ENCODE measurements around the gene DNASE1L2. TPM values are rescaled to one million over a fixed set of nuclear protein-coding genes. Genes with fewer than 3 reads are reported as not detected.
A peak's percentile ranks its signal among the peaks of the same experiment; 100 is the strongest.

Gene DNASE1L2
- polyA plus RNA-seq, 1 donor, result 0.91 TPM

DNA sequence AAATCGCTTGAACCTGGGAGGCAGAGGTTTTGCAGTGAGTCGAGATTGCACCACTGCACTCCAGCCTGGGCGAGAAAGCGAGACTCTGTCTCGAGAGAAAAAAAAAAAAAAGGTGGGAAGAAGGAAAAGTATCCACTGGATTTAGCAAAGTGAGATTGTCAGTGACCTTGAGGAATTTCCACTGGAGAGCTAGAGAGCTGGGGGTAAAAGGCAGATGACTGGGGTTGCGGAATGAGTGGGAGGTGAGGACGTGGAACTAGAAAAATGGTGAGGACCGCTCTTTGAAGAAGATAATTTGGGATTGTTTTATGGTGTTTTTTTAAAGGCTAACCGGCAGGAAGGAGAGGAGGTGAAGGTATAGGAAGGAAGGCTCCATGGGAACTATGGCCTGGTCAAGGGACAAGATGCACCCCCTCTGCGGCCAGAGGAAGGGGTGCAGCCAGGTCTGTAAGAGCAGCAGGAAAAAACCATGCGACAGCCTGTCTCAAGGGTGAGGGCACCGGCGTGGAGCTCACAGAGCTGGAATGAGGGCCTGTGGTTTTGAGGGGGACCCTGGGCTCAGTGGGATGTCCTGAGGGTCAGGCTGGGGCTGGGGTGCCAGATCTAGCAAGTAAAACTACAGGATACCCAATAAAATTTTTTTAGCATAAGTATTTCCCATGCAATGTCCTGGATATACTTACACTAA lies 31.7 kb upstream of the DNASE1L2 start:
- Histone ChIP-seq H3K36me3 (ENCODE audit: control insufficient read depth, insufficient read depth, low read length) (peaks cover 29% of the 10 kb centered on the region), H3K4me3 (ENCODE audit: low read length) (peak overlapping the region; percentile 93), H3K9me3 (ENCODE audit: control insufficient read depth, low read depth, low read length) (peaks cover 5% of the 10 kb centered on the region), H3K4me1 (ENCODE audit: control insufficient read depth, insufficient read depth, low read length) (peaks cover 11% of the 10 kb centered on the region), H3K27ac (ENCODE audit: low read length) (no peak overlapping the region), H3K27me3 (ENCODE audit: control insufficient read depth, insufficient read depth, low read length) (peaks cover 12% of the 10 kb centered on the region)
- no peak for DNase-seq
- 76% methylated on average over 3 of the region's 13 CpGs for WGBS (ENCODE audit: insufficient coverage, low lambda C conversion rate)

DNA sequence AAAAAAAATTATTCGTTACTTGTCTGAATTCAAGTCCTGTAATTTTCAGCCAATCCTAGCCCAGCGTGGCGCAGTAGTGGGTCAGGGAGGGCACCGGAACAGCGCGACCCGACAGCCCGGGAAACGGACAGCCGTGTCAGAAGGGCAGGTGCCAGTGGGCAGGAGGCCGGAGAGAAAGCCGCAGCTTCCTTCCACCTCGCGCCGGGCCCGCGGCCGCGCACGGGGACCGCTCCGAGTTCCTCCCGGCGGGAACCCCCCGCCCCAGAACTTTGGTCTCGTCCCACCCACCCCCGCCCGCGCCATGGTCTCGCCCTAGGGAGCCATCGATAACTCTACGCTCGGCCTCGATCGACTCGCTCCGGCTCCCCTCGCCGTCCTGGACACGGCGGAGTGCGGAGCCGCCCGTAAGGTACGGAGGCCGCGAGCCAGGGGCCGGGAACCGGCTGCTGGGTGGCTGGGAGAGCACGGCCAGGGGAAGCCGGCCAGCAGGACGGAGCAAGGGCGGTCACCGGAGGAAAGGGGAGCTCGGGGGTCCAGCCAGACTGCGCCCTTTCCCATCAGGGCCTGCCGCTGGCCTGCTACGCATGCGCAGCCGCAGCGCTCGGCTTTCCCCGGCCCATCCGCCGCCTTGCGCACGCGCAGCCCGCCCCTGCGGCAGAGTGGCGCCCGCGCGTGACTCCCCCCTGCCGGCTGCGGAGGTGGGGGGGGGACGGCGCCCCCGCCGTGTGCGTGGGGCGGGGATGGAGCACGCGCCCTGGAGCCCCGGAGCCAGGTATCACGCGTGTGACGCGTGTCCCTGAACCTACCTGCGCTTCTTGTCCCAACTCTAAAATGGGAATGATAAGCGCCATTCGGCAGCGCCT lies 30.9 kb upstream of the DNASE1L2 start, which contains the start of gene MLST8:
TSS of gene MLST8 (plus strand) at position 351 of the 863 bp plus-strand sequence. CDS start 632 bp downstream, outside the sequence.
- Histone ChIP-seq H3K4me1 (ENCODE audit: control insufficient read depth, insufficient read depth, low read length) (peaks cover 11% of the 10 kb centered on the region), H3K27ac (ENCODE audit: low read length) (peak within 1 kb of the TSS; percentile 93), H3K27me3 (ENCODE audit: control insufficient read depth, insufficient read depth, low read length) (peaks cover 5% of the 10 kb centered on the region), H3K36me3 (ENCODE audit: control insufficient read depth, insufficient read depth, low read length) (peaks cover 32% of the 10 kb centered on the region), H3K4me3 (ENCODE audit: low read length) (peak within 1 kb of the TSS; percentile 93), H3K9me3 (ENCODE audit: control insufficient read depth, low read depth, low read length) (peaks cover 5% of the 10 kb centered on the region)
- peak; percentile 78 to 93 for DNase-seq
- no CpG with 5 or more reads among the region's 93 CpGs for WGBS (ENCODE audit: insufficient coverage, low lambda C conversion rate)

GRCh38 chr16:2205967-2206313 lies 30.3 kb upstream of the DNASE1L2 start:
- peaks cover 34% of the 10 kb centered on the region for H3K36me3 ChIP-seq (ENCODE audit: control insufficient read depth, insufficient read depth, low read length)
- H3K9me3 ChIP-seq (ENCODE audit: control insufficient read depth, low read depth, low read length), result peaks cover 5% of the 10 kb centered on the region
- peaks cover 11% of the 10 kb centered on the region for H3K4me1 ChIP-seq (ENCODE audit: control insufficient read depth, insufficient read depth, low read length)
- DNase-seq, result no peak
- WGBS (ENCODE audit: insufficient coverage, low lambda C conversion rate), result no CpG with 5 or more reads among the region's 16 CpGs
- peak overlapping the region; percentile 93 for H3K4me3 ChIP-seq (ENCODE audit: low read length)
- no peaks in the 10 kb centered on the region for H3K27me3 ChIP-seq (ENCODE audit: control insufficient read depth, insufficient read depth, low read length)
- H3K27ac ChIP-seq (ENCODE audit: low read length), result peak overlapping the region; percentile 93

- Histone ChIP-seq H3K4me3 (ENCODE audit: low read length) (peak overlapping the region; percentile 93), H3K27ac (ENCODE audit: low read length) (no peak overlapping the region), H3K4me1 (ENCODE audit: control insufficient read depth, insufficient read depth, low read length) (peaks cover 11% of the 10 kb centered on the region), H3K27me3 (ENCODE audit: control insufficient read depth, insufficient read depth, low read length) (no peaks in the 10 kb centered on the region), H3K9me3 (ENCODE audit: control insufficient read depth, low read depth, low read length) (peaks cover 5% of the 10 kb centered on the region), H3K36me3 (ENCODE audit: control insufficient read depth, insufficient read depth, low read length) (peaks cover 36% of the 10 kb centered on the region)
- DNase-seq, result no peak
- WGBS (ENCODE audit: insufficient coverage, low lambda C conversion rate), result 52% methylated on average over 2 of the region's 18 CpGs
Observed at GRCh38 chr16:2206420-2206779, 29.8 kb upstream of the DNASE1L2 start.

- no peak for DNase-seq
- H3K4me3 ChIP-seq (ENCODE audit: low read length), result no peak overlapping the region
- peaks cover 36% of the 10 kb centered on the region for H3K36me3 ChIP-seq (ENCODE audit: control insufficient read depth, insufficient read depth, low read length)
- peaks cover 5% of the 10 kb centered on the region for H3K9me3 ChIP-seq (ENCODE audit: control insufficient read depth, low read depth, low read length)
- no CpG with 5 or more reads among the region's 23 CpGs for WGBS (ENCODE audit: insufficient coverage, low lambda C conversion rate)
- H3K27me3 ChIP-seq (ENCODE audit: control insufficient read depth, insufficient read depth, low read length), result no peaks in the 10 kb centered on the region
- H3K27ac ChIP-seq (ENCODE audit: low read length), result no peak overlapping the region
- H3K4me1 ChIP-seq (ENCODE audit: control insufficient read depth, insufficient read depth, low read length), result peaks cover 12% of the 10 kb centered on the region
Observed at GRCh38 chr16:2206780-2207433, 29.3 kb upstream of the DNASE1L2 start.

DNA sequence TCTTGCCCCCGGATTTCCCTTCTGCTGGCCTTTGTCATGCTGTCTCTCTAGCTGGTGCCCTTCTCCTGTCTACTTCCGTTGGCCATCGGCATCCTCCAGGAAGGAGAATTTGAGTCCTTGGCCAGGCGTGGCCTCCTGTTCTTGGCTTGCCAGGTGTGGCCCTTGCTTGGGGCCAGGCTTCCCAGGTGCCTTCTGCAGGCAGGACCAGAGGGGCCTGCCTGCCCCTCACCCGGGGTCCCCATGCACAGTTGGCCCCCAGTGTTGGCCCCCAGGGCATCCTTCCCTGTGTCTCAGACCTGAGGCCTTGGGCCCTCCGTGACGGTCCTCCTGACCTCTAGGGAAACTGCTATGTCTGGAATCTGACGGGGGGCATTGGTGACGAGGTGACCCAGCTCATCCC lies 28.4 kb upstream of the DNASE1L2 start:
- H3K36me3 ChIP-seq (ENCODE audit: control insufficient read depth, insufficient read depth, low read length), result peaks cover 41% of the 10 kb centered on the region
- no peak overlapping the region for H3K27ac ChIP-seq (ENCODE audit: low read length)
- no peak overlapping the region for H3K4me3 ChIP-seq (ENCODE audit: low read length)
- no CpG with 5 or more reads among the region's 9 CpGs for WGBS (ENCODE audit: insufficient coverage, low lambda C conversion rate)
- peaks cover 5% of the 10 kb centered on the region for H3K9me3 ChIP-seq (ENCODE audit: control insufficient read depth, low read depth, low read length)
- H3K4me1 ChIP-seq (ENCODE audit: control insufficient read depth, insufficient read depth, low read length), result peaks cover 20% of the 10 kb centered on the region
- DNase-seq, result no peak
- H3K27me3 ChIP-seq (ENCODE audit: control insufficient read depth, insufficient read depth, low read length), result no peaks in the 10 kb centered on the region

- Histone ChIP-seq H3K9me3 (ENCODE audit: control insufficient read depth, low read depth, low read length) (peaks cover 4% of the 10 kb centered on the region), H3K36me3 (ENCODE audit: control insufficient read depth, insufficient read depth, low read length) (peaks cover 41% of the 10 kb centered on the region), H3K27ac (ENCODE audit: low read length) (no peak overlapping the region), H3K4me3 (ENCODE audit: low read length) (no peak overlapping the region), H3K27me3 (ENCODE audit: control insufficient read depth, insufficient read depth, low read length) (no peaks in the 10 kb centered on the region), H3K4me1 (ENCODE audit: control insufficient read depth, insufficient read depth, low read length) (peaks cover 25% of the 10 kb centered on the region)
- DNase-seq, result no peak
- WGBS (ENCODE audit: insufficient coverage, low lambda C conversion rate), result no CpG with 5 or more reads among the region's 23 CpGs
Observed at GRCh38 chr16:2208308-2208707, 27.9 kb upstream of the DNASE1L2 start.

DNA sequence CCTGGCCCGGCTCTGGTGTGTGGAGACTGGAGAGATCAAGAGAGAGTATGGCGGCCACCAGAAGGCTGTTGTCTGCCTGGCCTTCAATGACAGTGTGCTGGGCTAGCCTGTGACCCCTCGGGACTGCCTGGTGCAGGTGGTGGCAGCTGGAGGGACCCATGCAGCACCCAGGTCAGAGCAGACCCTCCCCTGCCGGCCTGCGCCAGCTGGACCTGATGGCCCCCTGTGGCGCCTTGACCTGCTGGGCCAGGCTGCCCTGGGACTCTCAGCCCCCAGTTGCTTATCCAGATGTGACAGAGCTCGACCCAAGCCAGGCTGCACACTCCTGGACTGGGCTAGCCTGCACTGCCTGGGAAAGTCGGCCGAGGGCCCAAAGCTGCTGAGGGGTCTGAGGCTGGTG lies 27.5 kb upstream of the DNASE1L2 start:
- H3K27me3 ChIP-seq (ENCODE audit: control insufficient read depth, insufficient read depth, low read length), result no peaks in the 10 kb centered on the region
- H3K4me1 ChIP-seq (ENCODE audit: control insufficient read depth, insufficient read depth, low read length), result peaks cover 26% of the 10 kb centered on the region
- DNase-seq, result no peak
- H3K36me3 ChIP-seq (ENCODE audit: control insufficient read depth, insufficient read depth, low read length), result peaks cover 41% of the 10 kb centered on the region
- H3K27ac ChIP-seq (ENCODE audit: low read length), result no peak overlapping the region
- peaks cover 2% of the 10 kb centered on the region for H3K9me3 ChIP-seq (ENCODE audit: control insufficient read depth, low read depth, low read length)
- no peak overlapping the region for H3K4me3 ChIP-seq (ENCODE audit: low read length)
- WGBS (ENCODE audit: insufficient coverage, low lambda C conversion rate), result no CpG with 5 or more reads among the region's 9 CpGs

DNA sequence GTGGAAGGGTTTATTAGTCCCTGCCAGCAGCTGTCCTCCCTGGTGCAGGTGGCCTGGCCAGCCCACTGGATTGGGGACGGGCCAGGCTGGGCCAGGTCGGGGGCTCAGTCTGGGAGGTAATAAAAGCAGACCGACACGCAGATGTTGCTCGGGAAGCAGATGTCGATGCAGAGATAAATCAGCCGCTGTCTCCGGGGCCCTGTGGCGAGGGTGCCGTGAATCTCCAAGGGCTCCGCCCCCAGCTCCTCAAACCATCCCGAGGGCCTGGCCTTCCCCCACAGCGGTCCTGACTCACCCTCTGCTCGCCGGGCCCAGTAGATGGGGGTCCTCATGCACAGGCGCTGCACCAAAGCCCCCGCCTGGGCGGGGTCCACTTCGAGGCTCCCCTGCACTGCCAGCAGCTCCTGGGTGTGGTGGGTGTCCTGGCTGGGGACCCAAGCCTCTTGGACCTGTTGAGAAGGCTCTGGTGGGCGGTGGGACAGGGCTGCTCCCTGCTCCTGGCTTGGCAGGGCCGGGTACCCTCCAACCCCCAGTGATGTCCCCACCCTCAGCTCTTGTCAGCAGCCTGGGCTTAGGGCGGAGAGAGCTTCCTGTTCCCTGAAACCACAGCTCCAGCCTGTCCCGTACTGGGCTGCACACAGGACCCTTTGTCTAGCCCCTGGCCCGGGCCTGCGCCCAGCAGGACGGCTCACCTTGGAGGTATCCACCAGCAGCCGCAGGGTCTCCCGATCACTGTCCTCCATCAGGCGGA lies 26.8 kb upstream of the DNASE1L2 start:
- DNase-seq, result no peak
- Histone ChIP-seq H3K27ac (ENCODE audit: low read length) (no peak overlapping the region), H3K9me3 (ENCODE audit: control insufficient read depth, low read depth, low read length) (peaks cover 2% of the 10 kb centered on the region), H3K4me1 (ENCODE audit: control insufficient read depth, insufficient read depth, low read length) (peaks cover 26% of the 10 kb centered on the region), H3K4me3 (ENCODE audit: low read length) (no peak overlapping the region), H3K27me3 (ENCODE audit: control insufficient read depth, insufficient read depth, low read length) (no peaks in the 10 kb centered on the region), H3K36me3 (ENCODE audit: control insufficient read depth, insufficient read depth, low read length) (peaks cover 41% of the 10 kb centered on the region)
- no CpG with 5 or more reads among the region's 29 CpGs for WGBS (ENCODE audit: insufficient coverage, low lambda C conversion rate)

- Histone ChIP-seq H3K4me1 (ENCODE audit: control insufficient read depth, insufficient read depth, low read length) (peaks cover 23% of the 10 kb centered on the region), H3K4me3 (ENCODE audit: low read length) (no peak overlapping the region), H3K9me3 (ENCODE audit: control insufficient read depth, low read depth, low read length) (peaks cover 2% of the 10 kb centered on the region), H3K36me3 (ENCODE audit: control insufficient read depth, insufficient read depth, low read length) (peaks cover 41% of the 10 kb centered on the region), H3K27ac (ENCODE audit: low read length) (no peak overlapping the region), H3K27me3 (ENCODE audit: control insufficient read depth, insufficient read depth, low read length) (no peaks in the 10 kb centered on the region)
- no peak for DNase-seq
- no CpG with 5 or more reads among the region's 17 CpGs for WGBS (ENCODE audit: insufficient coverage, low lambda C conversion rate)
Observed at GRCh38 chr16:2210009-2210332, 26.3 kb upstream of the DNASE1L2 start.

All from large intestine (tissue), 3 donors.